HepG2 (cell line): ENCODE measurements around the gene MATN1. TPM values are rescaled to one million over a fixed set of nuclear protein-coding genes. Genes with fewer than 3 reads are reported as not detected.

Source experiments
- FOXA3 ChIP-seq: IDR thresholded peaks from 2 replicates; pipeline ENCODE4 v1.6.1; 2016; ENCODE audit warnings: missing genetic modification reagents, missing compliant biosample characterization
- HDAC1 ChIP-seq: sonication (generic); formaldehyde crosslinking; IDR thresholded peaks from 2 replicates; pipeline ENCODE4 v1.5.1; 2020; ENCODE audit warnings: mild to moderate bottlenecking, missing genetic modification reagents
- HNF4A ChIP-seq: sonication (generic); formaldehyde crosslinking; IDR thresholded peaks from 2 replicates; pipeline ENCODE4 v1.4.0; 2020; ENCODE audit warnings: missing genetic modification reagents
- NFE2L1 ChIP-seq: sonication (generic); formaldehyde crosslinking; IDR thresholded peaks from 2 replicates; pipeline ENCODE4 v1.4.0; 2020; ENCODE audit warnings: missing genetic modification reagents, mild to moderate bottlenecking, borderline replicate concordance
- ONECUT2 ChIP-seq: sonication (generic); formaldehyde crosslinking; IDR thresholded peaks from 2 replicates; pipeline ENCODE4 v1.4.0; 2020; ENCODE audit warnings: missing genetic modification reagents
- RELA ChIP-seq: sonication (generic); formaldehyde crosslinking; IDR thresholded peaks from 2 replicates; pipeline ENCODE4 v1.4.0; 2020; ENCODE audit warnings: missing genetic modification reagents
- SP5 ChIP-seq: IDR thresholded peaks from 2 replicates; pipeline ENCODE4 v1.6.1; 2016; ENCODE audit warnings: low read depth, borderline replicate concordance
- ZMYM2 ChIP-seq: sonication (generic); formaldehyde crosslinking; IDR thresholded peaks from 2 replicates; pipeline ENCODE4 v1.8.0; 2022; ENCODE audit warnings: mild to moderate bottlenecking, missing genetic modification reagents
- ZMYM3 ChIP-seq: sonication (generic); formaldehyde crosslinking; IDR thresholded peaks from 2 replicates; pipeline ENCODE4 v1.5.1; 2020; ENCODE audit warnings: mild to moderate bottlenecking, missing genetic modification reagents
- ZNF180 ChIP-seq: sonication (generic); formaldehyde crosslinking; IDR thresholded peaks from 2 replicates; pipeline ENCODE4 v1.4.0; 2020; ENCODE audit warnings: low read depth, missing genetic modification reagents, borderline replicate concordance
- ZNF34 ChIP-seq: sonication (generic); formaldehyde crosslinking; IDR thresholded peaks from 2 replicates; pipeline ENCODE4 v1.4.0; 2020; ENCODE audit warnings: mild to moderate bottlenecking, missing genetic modification reagents, borderline replicate concordance
- ZNF558 ChIP-seq: sonication (generic); formaldehyde crosslinking; IDR thresholded peaks from 2 replicates; pipeline ENCODE4 v1.9.0; 2022; ENCODE audit warnings: mild to moderate bottlenecking, missing genetic modification reagents, borderline replicate concordance
- ZNF768 ChIP-seq: sonication (generic); formaldehyde crosslinking; IDR thresholded peaks from 2 replicates; pipeline ENCODE4 v1.4.0; 2020; ENCODE audit warnings: missing genetic modification reagents
- ZNF782 ChIP-seq: sonication (generic); formaldehyde crosslinking; IDR thresholded peaks from 2 replicates; pipeline ENCODE4 v1.4.0; 2020; ENCODE audit warnings: missing genetic modification reagents, mild to moderate bottlenecking, borderline replicate concordance
- polyA plus RNA-seq, 8 experiments: library from polyadenylated mRNA; depleted of rRNA in 3 of 8; stranded (reverse) in 7 of 8; unstranded in 1 of 8; fragments of >200 nt; fragmentation: Illumina TruSeq in 4 of 8; extraction: Trizol in 4 of 8; gene quantifications; 2 replicates each; pipeline versions ENCODE4 v1.2.1 to v1.2.3, GENCODE V29; 2011 to 2016; ENCODE audit warnings: low read depth in 4 of 8, missing spikeins in 1 of 8, mixed read lengths in 1 of 8; ENCODE audit not compliant: insufficient read depth in 1 of 8
- total RNA-seq, 5 experiments: library from RNA; depleted of rRNA; stranded (reverse); fragments of >200 nt; fragmentation: Illumina TruSeq; extraction: Trizol; gene quantifications; 2 replicates each; pipeline ENCODE4 v1.2.3, GENCODE V29; 2016; ENCODE audit warnings: low read depth in 1 of 5
- TF ChIP-seq, protein P1 (sequence below): sonication (generic); formaldehyde crosslinking; IDR thresholded peaks from 2 replicates; pipeline ENCODE4 v1.4.0; 2020; ENCODE audit warnings: missing genetic modification reagents, mild to moderate bottlenecking, borderline replicate concordance
- TF ChIP-seq, protein P2 (sequence below): IDR thresholded peaks from 2 replicates; pipeline ENCODE4 v1.6.1; 2016; ENCODE audit warnings: missing compliant biosample characterization, missing genetic modification reagents, borderline replicate concordance
- TF ChIP-seq, protein P3 (sequence below): sonication (generic); formaldehyde crosslinking; IDR thresholded peaks from 2 replicates; pipeline ENCODE4 v1.4.0; 2020; ENCODE audit warnings: missing genetic modification reagents

Gene MATN1
- total and polyA plus RNA-seq, 2 of the 13 experiments (the other 11 are each of a cell fraction or from before 2014, with no cell fraction given) = 0.04 to 0.05 TPM

DNA sequence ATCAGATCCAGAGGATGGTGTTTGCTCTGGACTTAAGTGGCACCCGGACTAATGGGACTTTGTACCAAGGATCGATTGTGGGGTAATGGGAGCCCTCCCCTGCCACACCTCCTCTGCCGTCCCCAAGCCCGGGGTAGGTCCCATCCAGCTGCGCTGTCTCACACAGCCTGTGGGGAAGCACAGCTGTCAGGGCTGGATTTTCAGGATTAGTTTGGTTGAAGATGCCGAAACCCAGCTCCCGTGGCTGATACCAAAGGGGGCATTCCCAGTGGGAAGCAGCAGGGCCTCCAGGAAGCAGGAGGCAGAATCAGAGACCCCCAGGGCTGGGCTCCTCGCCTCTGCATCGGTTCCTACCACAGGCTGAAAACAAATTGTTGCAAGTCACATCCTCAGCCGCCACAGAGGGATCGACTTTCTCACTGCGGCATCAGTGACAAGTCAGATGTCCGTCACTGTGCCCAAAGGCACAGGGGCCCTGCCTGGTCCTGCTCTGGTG lies 59.7 kb downstream of the MATN1 start (continued):
- TF ChIP-seq, protein P1, sequence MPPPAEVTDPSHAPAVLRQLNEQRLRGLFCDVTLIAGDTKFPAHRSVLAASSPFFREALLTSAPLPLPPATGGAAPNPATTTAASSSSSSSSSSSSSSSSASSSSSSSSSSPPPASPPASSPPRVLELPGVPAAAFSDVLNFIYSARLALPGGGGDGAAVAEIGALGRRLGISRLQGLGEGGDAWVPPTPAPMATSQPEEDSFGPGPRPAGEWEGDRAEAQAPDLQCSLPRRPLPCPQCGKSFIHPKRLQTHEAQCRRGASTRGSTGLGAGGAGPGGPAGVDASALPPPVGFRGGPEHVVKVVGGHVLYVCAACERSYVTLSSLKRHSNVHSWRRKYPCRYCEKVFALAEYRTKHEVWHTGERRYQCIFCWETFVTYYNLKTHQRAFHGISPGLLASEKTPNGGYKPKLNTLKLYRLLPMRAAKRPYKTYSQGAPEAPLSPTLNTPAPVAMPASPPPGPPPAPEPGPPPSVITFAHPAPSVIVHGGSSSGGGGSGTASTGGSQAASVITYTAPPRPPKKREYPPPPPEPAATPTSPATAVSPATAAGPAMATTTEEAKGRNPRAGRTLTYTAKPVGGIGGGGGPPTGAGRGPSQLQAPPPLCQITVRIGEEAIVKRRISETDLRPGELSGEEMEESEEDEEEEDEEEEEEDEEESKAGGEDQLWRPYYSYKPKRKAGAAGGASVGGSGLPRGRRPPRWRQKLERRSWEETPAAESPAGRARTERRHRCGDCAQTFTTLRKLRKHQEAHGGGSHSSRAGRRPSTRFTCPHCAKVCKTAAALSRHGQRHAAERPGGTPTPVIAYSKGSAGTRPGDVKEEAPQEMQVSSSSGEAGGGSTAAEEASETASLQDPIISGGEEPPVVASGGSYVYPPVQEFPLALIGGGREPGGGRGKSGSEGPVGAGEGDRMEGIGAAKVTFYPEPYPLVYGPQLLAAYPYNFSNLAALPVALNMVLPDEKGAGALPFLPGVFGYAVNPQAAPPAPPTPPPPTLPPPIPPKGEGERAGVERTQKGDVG (CRISPR knock-in tag) = no peak
- TF ChIP-seq ZNF782 (no peak), ZNF558 (CRISPR knock-in tag) (no peak), NFE2L1 (CRISPR knock-in tag) (no peak), FOXA3 (CRISPR knock-in tag) (0 out of 2 replicates have a peak, but pooled peaks have one; percentile 15), HNF4A (CRISPR knock-in tag) (peak; percentile 83), RELA (no peak), ZNF768 (CRISPR knock-in tag) (peak; percentile 26; the same call in 1 of the 2 replicates), ZNF34 (CRISPR knock-in tag) (no peak), ZMYM3 (CRISPR knock-in tag) (no peak), HDAC1 (peak; percentile 40; the same call in 1 of the 2 replicates), ZMYM2 (CRISPR knock-in tag) (no peak), SP5 (CRISPR knock-in tag) (peak; percentile 43; the same call in 1 of the 2 replicates), ONECUT2 (CRISPR knock-in tag) (peak; percentile 92), ZNF180 (CRISPR knock-in tag) (no peak)
- TF ChIP-seq, protein P2, sequence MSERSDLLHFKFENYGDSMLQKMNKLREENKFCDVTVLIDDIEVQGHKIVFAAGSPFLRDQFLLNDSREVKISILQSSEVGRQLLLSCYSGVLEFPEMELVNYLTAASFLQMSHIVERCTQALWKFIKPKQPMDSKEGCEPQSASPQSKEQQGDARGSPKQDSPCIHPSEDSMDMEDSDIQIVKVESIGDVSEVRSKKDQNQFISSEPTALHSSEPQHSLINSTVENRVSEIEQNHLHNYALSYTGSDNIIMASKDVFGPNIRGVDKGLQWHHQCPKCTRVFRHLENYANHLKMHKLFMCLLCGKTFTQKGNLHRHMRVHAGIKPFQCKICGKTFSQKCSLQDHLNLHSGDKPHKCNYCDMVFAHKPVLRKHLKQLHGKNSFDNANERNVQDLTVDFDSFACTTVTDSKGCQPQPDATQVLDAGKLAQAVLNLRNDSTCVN = peak; percentile 71; the same call in 1 of the 2 replicates
- TF ChIP-seq, protein P3, sequence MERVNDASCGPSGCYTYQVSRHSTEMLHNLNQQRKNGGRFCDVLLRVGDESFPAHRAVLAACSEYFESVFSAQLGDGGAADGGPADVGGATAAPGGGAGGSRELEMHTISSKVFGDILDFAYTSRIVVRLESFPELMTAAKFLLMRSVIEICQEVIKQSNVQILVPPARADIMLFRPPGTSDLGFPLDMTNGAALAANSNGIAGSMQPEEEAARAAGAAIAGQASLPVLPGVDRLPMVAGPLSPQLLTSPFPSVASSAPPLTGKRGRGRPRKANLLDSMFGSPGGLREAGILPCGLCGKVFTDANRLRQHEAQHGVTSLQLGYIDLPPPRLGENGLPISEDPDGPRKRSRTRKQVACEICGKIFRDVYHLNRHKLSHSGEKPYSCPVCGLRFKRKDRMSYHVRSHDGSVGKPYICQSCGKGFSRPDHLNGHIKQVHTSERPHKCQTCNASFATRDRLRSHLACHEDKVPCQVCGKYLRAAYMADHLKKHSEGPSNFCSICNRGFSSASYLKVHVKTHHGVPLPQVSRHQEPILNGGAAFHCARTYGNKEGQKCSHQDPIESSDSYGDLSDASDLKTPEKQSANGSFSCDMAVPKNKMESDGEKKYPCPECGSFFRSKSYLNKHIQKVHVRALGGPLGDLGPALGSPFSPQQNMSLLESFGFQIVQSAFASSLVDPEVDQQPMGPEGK (CRISPR knock-in tag) = peak; percentile 45
